NT2/D1 (cell line): ENCODE results near the gene CERCAM.

Experiments
- DNase-seq: peaks from one replicate; pipeline ENCODE4 v3.0.0-alpha.2; 2011; ENCODE audit warnings: low read depth, low spot score
- H3K27me3 ChIP-seq: 2 replicates; pipeline ENCODE4 v1.6.0; 2011; ENCODE audit warnings: mild to moderate bottlenecking; ENCODE audit not compliant: insufficient read length, insufficient read depth
- H3K36me3 ChIP-seq: 2 replicates; pipeline ENCODE4 v1.6.1; 2011; ENCODE audit warnings: mild to moderate bottlenecking, low read length, mixed read lengths; ENCODE audit not compliant: insufficient read depth, insufficient read length
- H3K4me1 ChIP-seq: 2 replicates; pipeline ENCODE4 v1.5.1; 2011; ENCODE audit not compliant: insufficient read depth, insufficient read length
- H3K4me3 ChIP-seq: 2 replicates; pipeline ENCODE4 v1.5.1; 2011; ENCODE audit warnings: low read depth; ENCODE audit not compliant: insufficient read length
- H3K9ac ChIP-seq: 2 replicates; pipeline ENCODE4 v1.6.0; 2011; ENCODE audit warnings: low read depth; ENCODE audit not compliant: insufficient read length
- H3K9me3 ChIP-seq: 2 replicates; pipeline ENCODE4 v1.5.1; 2011; ENCODE audit warnings: mild to moderate bottlenecking, low read length; ENCODE audit not compliant: insufficient read depth
- SUZ12 ChIP-seq: IDR thresholded peaks from 2 replicates; pipeline ENCODE4 v1.6.1; 2011; ENCODE audit not compliant: insufficient read length, insufficient read depth; ENCODE audit errors: extremely low read depth
- YY1 ChIP-seq: IDR thresholded peaks from 2 replicates; pipeline ENCODE4 v1.6.1; 2011; ENCODE audit not compliant: insufficient read length, insufficient read depth
- ZNF274 ChIP-seq: IDR thresholded peaks from 2 replicates; pipeline ENCODE4 v1.6.1; 2011; ENCODE audit warnings: mild to moderate bottlenecking, low read depth, low read length

The CERCAM gene

GRCh38 chr9:128455849-128456612 lies 35.4 kb downstream of the CERCAM start, which contains the start of gene ODF2:
TSS of gene ODF2 (plus strand) at chr9:128456006. CDS start at chr9:128456092, 86 bp downstream.
- Histone ChIP-seq H3K36me3 (peaks cover 21% of the 10 kb centered on the region), H3K4me3 (peak within 1 kb of the TSS; percentile 90), H3K9me3 (no peaks in the 10 kb centered on the region), H3K9ac (peak within 1 kb of the TSS; percentile 84), H3K4me1 (peaks cover 7% of the 10 kb centered on the region), H3K27me3 (peaks cover 21% of the 10 kb centered on the region)
- TF ChIP-seq SUZ12 (no peak), YY1 (no peak), ZNF274 (no peak)
- DNase-seq = peak; percentile 97

GRCh38 chr9:128456613-128457061 lies 36.0 kb downstream of the CERCAM start:
- H3K36me3 ChIP-seq = peaks cover 24% of the 10 kb centered on the region
- no peak for TF ChIP-seq SUZ12
- TF ChIP-seq YY1 = no peak
- TF ChIP-seq ZNF274 = no peak
- peaks cover 21% of the 10 kb centered on the region for H3K27me3 ChIP-seq
- peak overlapping the region; percentile 90 for H3K4me3 ChIP-seq
- peak overlapping the region; percentile 84 for H3K9ac ChIP-seq
- DNase-seq = no peak
- peaks cover 7% of the 10 kb centered on the region for H3K4me1 ChIP-seq
- H3K9me3 ChIP-seq = no peaks in the 10 kb centered on the region

DNA sequence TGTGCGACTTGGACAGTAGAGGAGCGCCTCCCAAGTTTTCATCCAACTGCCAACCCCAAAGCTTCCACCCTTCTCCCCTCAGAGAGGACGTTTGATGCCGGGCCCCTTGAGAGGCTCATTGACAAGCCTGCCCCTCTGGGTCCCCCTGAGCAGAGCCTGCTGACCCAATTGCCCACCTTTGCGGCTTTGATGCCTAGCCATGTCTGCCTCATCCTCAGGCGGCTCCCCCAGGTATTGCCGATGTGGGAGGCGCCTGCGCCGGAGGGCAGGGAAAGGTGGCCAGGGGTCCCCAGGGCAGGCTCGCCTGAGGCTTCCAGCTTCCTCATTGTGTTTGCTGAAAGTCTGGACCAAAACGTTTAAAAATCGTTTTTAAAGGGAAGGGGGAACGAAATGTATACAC lies 36.5 kb downstream of the CERCAM start:
- peaks cover 28% of the 10 kb centered on the region for H3K36me3 ChIP-seq
- peaks cover 21% of the 10 kb centered on the region for H3K27me3 ChIP-seq
- no peak for DNase-seq
- peaks cover 5% of the 10 kb centered on the region for H3K4me1 ChIP-seq
- peak overlapping the region; percentile 90 for H3K4me3 ChIP-seq
- peak overlapping the region; percentile 16 for H3K9ac ChIP-seq
- TF ChIP-seq ZNF274 (no peak), SUZ12 (no peak), YY1 (no peak)
- H3K9me3 ChIP-seq = no peaks in the 10 kb centered on the region

- no peak for DNase-seq
- no peak overlapping the region for H3K4me3 ChIP-seq
- H3K4me1 ChIP-seq = peaks cover 5% of the 10 kb centered on the region
- peaks cover 39% of the 10 kb centered on the region for H3K36me3 ChIP-seq
- TF ChIP-seq YY1 (no peak), SUZ12 (no peak), ZNF274 (no peak)
- no peak overlapping the region for H3K9ac ChIP-seq
- H3K27me3 ChIP-seq = peaks cover 21% of the 10 kb centered on the region
- no peaks in the 10 kb centered on the region for H3K9me3 ChIP-seq
These were observed 38.4 kb downstream of the CERCAM start for GRCh38 chr9:128459011-128459410.

DNA sequence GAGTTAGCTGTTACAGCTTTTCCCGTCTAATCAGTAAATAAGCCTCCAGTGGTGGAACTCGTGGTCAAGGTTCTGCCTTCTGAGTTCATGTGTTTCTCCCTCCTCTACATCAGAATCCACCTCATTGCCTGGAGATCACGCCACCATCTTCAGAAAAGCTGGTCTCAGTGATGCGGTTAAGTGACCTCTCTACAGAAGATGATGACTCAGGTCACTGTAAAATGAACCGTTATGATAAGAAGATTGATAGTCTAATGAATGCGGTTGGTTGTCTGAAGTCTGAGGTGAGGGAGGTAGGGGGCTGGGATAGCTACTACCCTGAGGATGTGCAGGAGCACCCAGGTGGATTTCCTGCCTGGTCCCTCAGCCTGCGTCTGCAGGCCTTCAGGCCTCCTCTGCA lies 48.4 kb downstream of the CERCAM start:
- H3K9ac ChIP-seq = no peak overlapping the region
- H3K9me3 ChIP-seq = no peaks in the 10 kb centered on the region
- TF ChIP-seq YY1 (no peak), ZNF274 (no peak), SUZ12 (no peak)
- H3K4me3 ChIP-seq = no peak overlapping the region
- H3K4me1 ChIP-seq = no peaks in the 10 kb centered on the region
- DNase-seq = no peak
- peaks cover 64% of the 10 kb centered on the region for H3K36me3 ChIP-seq
- H3K27me3 ChIP-seq = no peaks in the 10 kb centered on the region

DNA sequence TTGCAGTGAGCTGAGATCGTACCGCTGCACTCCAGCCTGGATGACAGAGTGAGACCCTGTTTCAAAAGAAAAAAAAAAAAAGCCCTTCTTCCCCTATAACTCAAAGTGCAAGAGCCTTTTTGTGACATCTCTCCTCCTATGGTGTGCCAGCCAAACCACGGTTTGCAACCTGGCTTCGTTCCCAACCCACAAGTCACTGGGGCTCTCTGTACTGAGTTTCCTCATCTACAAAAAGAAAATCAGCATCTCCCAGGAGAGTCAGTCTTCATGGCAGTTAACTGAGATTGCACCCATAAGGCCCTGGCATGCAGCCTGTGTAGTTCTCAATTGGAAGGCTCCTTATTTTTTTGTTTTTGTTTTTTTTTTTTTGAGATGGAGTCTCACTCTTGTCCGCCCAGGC lies 49.9 kb downstream of the CERCAM start:
- H3K9me3 ChIP-seq = no peaks in the 10 kb centered on the region
- H3K27me3 ChIP-seq = no peaks in the 10 kb centered on the region
- DNase-seq = no peak
- H3K4me1 ChIP-seq = no peaks in the 10 kb centered on the region
- TF ChIP-seq ZNF274 (no peak), YY1 (no peak), SUZ12 (no peak)
- H3K9ac ChIP-seq = no peak overlapping the region
- H3K4me3 ChIP-seq = no peak overlapping the region
- peaks cover 68% of the 10 kb centered on the region for H3K36me3 ChIP-seq

DNA sequence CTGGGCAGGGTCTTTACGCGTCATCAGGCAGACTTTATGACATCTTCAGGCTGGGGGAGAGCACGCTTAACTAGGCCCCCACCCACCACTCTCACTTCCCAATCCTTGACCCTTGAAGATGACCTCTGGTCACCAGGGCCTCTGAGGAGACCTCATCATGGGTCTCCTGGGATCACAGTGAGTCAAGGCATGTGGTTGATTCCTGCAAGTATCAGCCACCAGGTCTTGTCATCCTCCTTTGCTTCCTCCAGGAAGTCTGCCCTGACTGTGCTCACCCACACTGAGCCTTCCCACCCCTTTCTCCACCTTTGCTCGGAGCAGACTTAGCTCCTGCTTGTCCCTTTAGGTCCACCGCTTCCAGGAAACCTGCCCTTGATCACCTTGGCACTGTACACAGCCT lies 52.4 kb downstream of the CERCAM start:
- no peak overlapping the region for H3K4me3 ChIP-seq
- H3K27me3 ChIP-seq = no peaks in the 10 kb centered on the region
- TF ChIP-seq SUZ12 (no peak), ZNF274 (no peak), YY1 (no peak)
- H3K36me3 ChIP-seq = peaks cover 53% of the 10 kb centered on the region
- no peak for DNase-seq
- H3K9me3 ChIP-seq = no peaks in the 10 kb centered on the region
- no peaks in the 10 kb centered on the region for H3K4me1 ChIP-seq
- no peak overlapping the region for H3K9ac ChIP-seq
